Sigmoid colon (tissue), 7 donors: ENCODE results near the gene TEKT5. TPM values are rescaled to one million over a fixed set of nuclear protein-coding genes. Genes with fewer than 3 reads are reported as not detected.
"Not testable (repeated sequence)": the region's sequence is repeated elsewhere in the genome, so short reads cannot be mapped to it uniquely, and the experiment has no call there.

Experiments
- DNase-seq: peaks from one replicate; pipeline ENCODE4 v3.0.0-alpha.2; 2019
- H3K27ac ChIP-seq, 4 donors: fragments of 200-600 bp; sonication (generic); one replicate each; pipeline ENCODE4 v1.5.1; 2016 to 2019; ENCODE audit warnings: mild to moderate bottlenecking in 1 of 4
- H3K27me3 ChIP-seq, 3 donors: fragments of 200-600 bp; sonication (generic); one replicate each; pipeline ENCODE4 v1.5.1; 2019; ENCODE audit warnings: mild to moderate bottlenecking in 1 of 3
- H3K36me3 ChIP-seq, 4 donors: fragments of 200-600 bp; sonication (generic); one replicate each; pipeline ENCODE4 v1.5.1; 2016 to 2019
- H3K4me1 ChIP-seq, 4 donors: fragments of 200-600 bp; sonication (generic); one replicate each; pipeline ENCODE4 v1.5.1; 2017 to 2019
- H3K4me3 ChIP-seq, 4 donors: fragments of 200-600 bp; sonication (generic); one replicate each; pipeline ENCODE4 v1.5.1; 2017 to 2019; ENCODE audit warnings: mild to moderate bottlenecking in 2 of 4, moderate library complexity in 1 of 4
- H3K9me3 ChIP-seq, 4 donors: fragments of 200-600 bp in 3 of 4; sonication (generic) in 3 of 4; one replicate each; pipeline versions ENCODE4 v1.5.1 to v1.6.1; 2013 to 2019
- CTCF ChIP-seq, 4 experiments: fragments of 450-650 bp in 3 of 4; fragments of 200-600 bp in 1 of 4; IDR thresholded peaks; one replicate each; pipeline ENCODE4 v1.5.1; 2016 to 2019; ENCODE audit warnings: antibody characterized with exemption in 4 of 4, mild to moderate bottlenecking in 3 of 4, moderate library complexity in 2 of 4
- EP300 ChIP-seq, 4 donors: sonication (generic); formaldehyde crosslinking; IDR thresholded peaks; one replicate each; pipeline ENCODE4 v1.6.1; 2017; ENCODE audit warnings: antibody characterized with exemption in 4 of 4
- POLR2A ChIP-seq, 2 donors: fragments of 450-650 bp; IDR thresholded peaks; one replicate each; pipeline ENCODE4 v1.6.1; 2016; ENCODE audit warnings: antibody characterized with exemption in 2 of 2, mild to moderate bottlenecking in 2 of 2, moderate library complexity in 2 of 2
- POLR2AphosphoS5 ChIP-seq, 4 donors: sonication (generic); formaldehyde crosslinking; IDR thresholded peaks; one replicate each; pipeline ENCODE4 v1.6.1; 2017; ENCODE audit warnings: antibody characterized with exemption in 4 of 4
- WGBS, 2 donors: extraction: QIAGEN DNeasy Blood & Tissue Kit; methylation state at CpG; one replicate each; pipeline ENCODE4 v1.1.7; 2013; 5-methylcytosine and 5-hydroxymethylcytosine counted together
- intact Hi-C: fragments of 100-400 bp; cut with DNase I; formaldehyde crosslinking; loops from one replicate; pipeline ENCODE4 v1.15.1; 2023
- polyA plus RNA-seq, 3 donors: library from polyadenylated mRNA; stranded (reverse); fragments of 200-250 nt; gene quantifications; one replicate each; pipeline ENCODE4 v1.2.3, GENCODE V29; 2013
- total RNA-seq, 4 donors: library from RNA; depleted of rRNA; stranded (reverse); fragments of >200 nt; gene quantifications; one replicate each; pipeline ENCODE4 v1.1.0, GENCODE V29; 2016
- donor health status: healthy with polysubstance abuse.
- donor health status: Bipolar disorder and iron deficiency.
- donor health status: healthy.

Gene TEKT5
- total and polyA plus RNA-seq, 7 donors = 0.09 to 2.1 (median 0.83) TPM; not detected in 4

- Histone ChIP-seq H3K27ac (no peak overlapping the region), H3K4me1 (no peaks in the 10 kb centered on the region), H3K9me3 (no peaks in the 10 kb centered on the region), H3K36me3 (no peaks in the 10 kb centered on the region), H3K4me3 (no peak overlapping the region), H3K27me3 (no peaks in the 10 kb centered on the region)
- no peak for TF ChIP-seq POLR2A (IDR thresholded peaks at IDR 0.05)
- no peak for TF ChIP-seq CTCF (IDR thresholded peaks at IDR 0.05)
- no peak for TF ChIP-seq EP300 (IDR thresholded peaks at IDR 0.05)
- no peak for TF ChIP-seq POLR2AphosphoS5 (IDR thresholded peaks at IDR 0.05)
- WGBS, 2 donors = 14 to 60% methylated on average over 8 of the region's 8 CpGs
- intact Hi-C loops = no loop called here
- DNase-seq = no peak
Observed at GRCh38 chr16:10652730-10653590, 41.8 kb downstream of the TEKT5 start.

GRCh38 chr16:10649098-10649497 is 45.6 kb downstream of the TEKT5 start:
- H3K36me3 ChIP-seq, H3K9me3 ChIP-seq, H3K27me3 ChIP-seq, intact Hi-C loops, H3K27ac ChIP-seq, H3K4me1 ChIP-seq, DNase-seq, H3K4me3 ChIP-seq: not testable (repeated sequence)
- 97 to 100% methylated on average over 1 of the region's 1 CpG for WGBS, 2 donors

- Histone ChIP-seq H3K27ac (no peak overlapping the region), H3K4me1 (no peaks in the 10 kb centered on the region), H3K4me3 (no peak overlapping the region), H3K9me3 (no peaks in the 10 kb centered on the region), H3K36me3 (no peaks in the 10 kb centered on the region), H3K27me3 (no peaks in the 10 kb centered on the region)
- DNase-seq = no peak
- intact Hi-C loops = no loop called here
- no peak for TF ChIP-seq EP300 (IDR thresholded peaks at IDR 0.05)
- TF ChIP-seq POLR2AphosphoS5 (IDR thresholded peaks at IDR 0.05) = no peak
- no peak for TF ChIP-seq CTCF (IDR thresholded peaks at IDR 0.05)
- no peak for TF ChIP-seq POLR2A (IDR thresholded peaks at IDR 0.05)
- WGBS, 2 donors = 52 to 83% methylated on average over 4 of the region's 4 CpGs
Observed at GRCh38 chr16:10647721-10648296, 46.9 kb downstream of the TEKT5 start.

- WGBS, 2 donors = 72 to 94% methylated on average over 10 of the region's 10 CpGs
- Histone ChIP-seq H3K27me3 (no peaks in the 10 kb centered on the region), H3K4me1 (no peaks in the 10 kb centered on the region), H3K9me3 (no peaks in the 10 kb centered on the region), H3K4me3 (no peak overlapping the region), H3K27ac (no peak overlapping the region), H3K36me3 (no peaks in the 10 kb centered on the region)
- intact Hi-C loops = no loop called here
- TF ChIP-seq POLR2A (IDR thresholded peaks at IDR 0.05) (no peak), CTCF (IDR thresholded peaks at IDR 0.05) (no peak)
- DNase-seq = no peak
Observed at GRCh38 chr16:10647264-10647720, 47.4 kb downstream of the TEKT5 start.

GRCh38 chr16:10646581-10647263 is 48.0 kb downstream of the TEKT5 start:
- WGBS, 2 donors = 20 to 76% methylated on average over 9 of the region's 9 CpGs
- Histone ChIP-seq H3K27ac (no peak overlapping the region), H3K9me3 (no peaks in the 10 kb centered on the region), H3K27me3 (no peaks in the 10 kb centered on the region), H3K4me3 (no peak overlapping the region), H3K4me1 (no peaks in the 10 kb centered on the region), H3K36me3 (no peaks in the 10 kb centered on the region)
- TF ChIP-seq POLR2A (IDR thresholded peaks at IDR 0.05) (no peak), POLR2AphosphoS5 (IDR thresholded peaks at IDR 0.05) (no peak), CTCF (IDR thresholded peaks at IDR 0.05) (no peak), EP300 (IDR thresholded peaks at IDR 0.05) (no peak)
- DNase-seq = no peak
- intact Hi-C loops = no loop called here
